NAMALWA (cell line): ENCODE measurements around the gene CDC45.

Experiments
- DNase-seq: peaks from one replicate; pipeline ENCODE4 v3.0.0-alpha.2; 2015; ENCODE audit warnings: low spot score

CDC45 gene

DNA sequence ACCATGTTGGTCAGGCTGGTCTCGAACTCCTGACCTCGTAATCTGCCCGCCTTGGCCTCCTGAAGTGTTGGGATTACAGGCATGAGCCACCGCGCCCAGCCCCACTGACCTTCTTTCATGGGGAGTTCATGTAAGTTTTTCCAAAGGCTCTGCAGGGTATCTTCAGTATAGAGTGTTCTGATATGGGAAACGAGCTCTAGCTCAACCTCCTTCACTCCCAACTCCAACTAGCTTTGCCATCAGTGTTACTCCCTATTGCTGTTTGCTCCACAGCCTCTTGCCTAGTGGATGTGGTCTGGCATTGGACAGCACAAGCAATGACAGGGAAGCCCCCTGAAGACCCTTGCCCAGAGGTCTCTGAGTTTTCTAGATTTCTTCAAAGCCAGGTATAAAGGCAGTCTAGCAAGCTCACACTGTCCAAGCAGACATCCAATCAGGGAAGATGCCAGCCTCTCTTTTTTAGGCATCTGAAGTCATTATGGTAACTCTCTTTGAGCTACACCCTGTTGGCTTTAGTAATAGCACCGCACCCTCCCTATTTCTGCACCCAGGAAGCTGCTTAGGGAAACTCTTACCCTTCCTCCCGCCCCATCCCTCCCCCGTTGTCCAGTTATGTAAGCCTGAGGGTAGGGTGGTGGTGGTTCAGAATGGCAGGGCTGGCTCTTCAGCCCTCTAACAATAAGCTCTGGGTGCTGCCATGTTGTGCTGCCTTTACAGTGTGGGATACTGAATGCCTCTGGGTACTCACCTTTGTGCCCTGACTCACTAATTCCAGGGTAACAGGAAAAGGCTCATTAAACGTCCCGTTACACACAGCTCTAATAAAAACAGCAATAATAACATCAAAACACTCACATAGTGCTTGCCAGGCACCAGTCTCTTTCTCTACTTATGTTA, 85.9 kb downstream of the CDC45 start:
- DNase-seq: no peak

GRCh38 chr22:19566279-19567156, 86.8 kb downstream of the CDC45 start:
- DNase-seq: no peak

DNA sequence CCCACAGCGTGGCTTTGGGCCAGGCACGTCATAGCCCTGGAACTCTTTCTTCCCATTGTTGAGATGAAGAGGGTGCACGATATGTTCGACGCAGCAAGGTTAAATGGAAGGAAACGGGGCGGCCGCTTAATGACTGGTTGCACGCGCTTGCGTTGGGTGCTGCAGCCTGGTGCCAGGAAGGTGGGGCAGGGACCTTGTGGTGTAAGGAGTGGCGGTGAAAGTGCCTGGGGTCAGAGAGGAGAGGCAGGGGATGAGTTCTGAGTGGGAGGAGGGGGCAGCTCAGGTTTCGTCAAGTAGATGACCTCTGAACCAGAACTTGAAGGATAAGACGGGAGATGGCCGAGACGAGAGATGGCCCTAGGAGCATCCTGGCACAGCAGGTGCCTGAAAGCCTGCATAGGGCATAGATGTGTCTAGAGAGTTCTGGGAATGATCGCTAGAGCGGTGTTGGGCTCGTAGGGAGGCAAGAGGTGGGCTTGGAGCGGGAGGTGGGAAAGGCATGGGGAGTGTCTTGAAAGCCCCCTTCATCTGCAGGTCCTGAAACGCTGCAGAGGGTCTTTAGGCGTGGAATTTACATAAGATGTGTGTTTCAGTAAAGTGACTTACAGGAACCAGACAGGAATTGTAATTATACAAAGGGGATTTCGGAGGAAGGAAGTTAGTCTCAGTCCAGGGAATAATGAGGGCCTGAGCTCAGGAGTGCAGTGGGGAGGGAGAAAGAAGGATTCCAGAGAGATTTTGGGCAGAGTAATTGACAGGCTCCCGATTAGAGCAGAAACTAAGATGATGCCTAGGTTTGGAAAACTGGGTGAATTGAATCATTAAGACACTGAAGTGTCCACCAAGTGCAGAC, 87.7 kb downstream of the CDC45 start:
- no peak for DNase-seq

- no peak for DNase-seq
These were observed 88.9 kb downstream of the CDC45 start for GRCh38 chr22:19568337-19569275.

GRCh38 chr22:19569276-19569640, 89.5 kb downstream of the CDC45 start:
- DNase-seq: no peak

DNA sequence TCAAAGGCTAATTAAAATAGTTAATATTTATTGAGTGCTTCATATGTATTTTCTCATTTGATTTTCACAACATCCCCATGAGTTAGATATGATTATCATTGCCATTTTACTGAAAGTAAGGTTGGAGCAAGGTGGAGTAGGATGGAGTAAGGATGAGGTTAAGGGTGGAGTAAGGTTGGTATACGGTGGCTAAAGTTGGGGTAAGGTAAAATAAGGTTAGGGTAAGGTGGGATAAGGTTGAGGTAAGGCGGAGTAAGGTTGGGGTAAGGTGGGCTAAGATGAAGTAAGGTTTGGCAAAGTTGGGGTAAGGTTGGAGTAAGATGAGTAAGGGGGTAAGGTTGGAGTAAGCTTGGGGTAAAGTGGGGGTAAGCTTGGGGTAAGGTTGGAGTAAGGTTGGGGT, 90.3 kb downstream of the CDC45 start:
- no peak for DNase-seq
